WTC11 (cell line): Measurements from ENCODE around the gene SCD5. TPM values are rescaled to one million over a fixed set of nuclear protein-coding genes. Genes with fewer than 3 reads are reported as not detected.

ENCODE experiments used
- ATAC-seq: fragments of 200-7000 bp; cut with Tn5 transposase; 2 replicates; pipeline ENCODE4 v1.10.0; 2021; ENCODE audit warnings: mild to moderate bottlenecking, moderate library complexity
- CTCF ChIA-PET: fragments of 300-600 bp; sonication (Branson Sonifier 250); formaldehyde crosslinking; loops from one replicate; lab custom pipeline; 2021; ENCODE audit warnings: antibody characterized with exemption; lab: Charles Lee
- POLR2A ChIA-PET: fragments of 350-600 bp; sonication (Branson Sonifier 250); formaldehyde crosslinking; loops from one replicate; lab custom pipeline; 2021; ENCODE audit warnings: antibody characterized with exemption; lab: Charles Lee
- DNase-seq: peaks from one replicate; pipeline ENCODE4 v3.0.0; 2021; ENCODE audit warnings: low spot score
- H3K27ac Mint-ChIP-seq: 2 replicates; pipeline ENCODE4 v1.8.0; 2021; ENCODE audit warnings: mixed read lengths
- H3K27me3 Mint-ChIP-seq: 2 replicates; pipeline ENCODE4 v1.8.0; 2021; ENCODE audit warnings: low read depth, mild to moderate bottlenecking, moderate library complexity, mixed read lengths
- H3K36me3 Mint-ChIP-seq: 2 replicates; pipeline ENCODE4 v1.8.0; 2021; ENCODE audit warnings: mixed read lengths
- H3K4me1 Mint-ChIP-seq: 2 replicates; pipeline ENCODE4 v1.8.0; 2022; ENCODE audit warnings: mixed read lengths
- H3K4me3 Mint-ChIP-seq: 2 replicates; pipeline ENCODE4 v1.8.0; 2021; ENCODE audit warnings: mild to moderate bottlenecking, moderate library complexity, mixed read lengths
- H3K9me3 Mint-ChIP-seq: 2 replicates; pipeline ENCODE4 v1.8.0; 2021; ENCODE audit warnings: mixed read lengths
- AR ChIP-seq: fragments of 250-450 bp; sonication (Bioruptor Pico); IDR thresholded peaks from 2 replicates; pipeline ENCODE4 v1.9.0; 2021; ENCODE audit warnings: mild to moderate bottlenecking
- ARID4B ChIP-seq: sonication (generic); formaldehyde crosslinking; IDR thresholded peaks from 2 replicates; pipeline ENCODE4 v1.8.0; 2023; ENCODE audit warnings: missing genetic modification reagents, mild to moderate bottlenecking, borderline replicate concordance
- CBFB ChIP-seq: sonication (generic); formaldehyde crosslinking; IDR thresholded peaks from 2 replicates; pipeline ENCODE4 v1.8.1; 2022; ENCODE audit warnings: mild to moderate bottlenecking, low read depth, missing genetic modification reagents
- CTCF ChIP-seq: fragments of 200-600 bp; IDR thresholded peaks from 2 replicates; pipeline ENCODE4 v1.8.0; 2022; ENCODE audit warnings: antibody characterized with exemption
- ELF4 ChIP-seq: sonication (generic); formaldehyde crosslinking; IDR thresholded peaks from 2 replicates; pipeline ENCODE4 v1.8.1; 2022; ENCODE audit warnings: low read depth, mild to moderate bottlenecking, moderate library complexity, missing genetic modification reagents
- ETV6 ChIP-seq: sonication (generic); formaldehyde crosslinking; IDR thresholded peaks from 2 replicates; pipeline ENCODE4 v1.8.1; 2022; ENCODE audit warnings: mild to moderate bottlenecking, missing genetic modification reagents
- FOXK1 ChIP-seq: sonication (generic); formaldehyde crosslinking; IDR thresholded peaks from 2 replicates; pipeline ENCODE4 v1.8.0; 2022; ENCODE audit warnings: mild to moderate bottlenecking, moderate library complexity, missing genetic modification reagents
- HMGXB4 ChIP-seq: sonication (generic); formaldehyde crosslinking; IDR thresholded peaks from 2 replicates; pipeline ENCODE4 v1.8.1; 2023; ENCODE audit warnings: mild to moderate bottlenecking, moderate library complexity, missing genetic modification reagents
- IRF2 ChIP-seq: sonication (generic); formaldehyde crosslinking; IDR thresholded peaks from 2 replicates; pipeline ENCODE4 v1.8.0; 2022; ENCODE audit warnings: low read depth, missing genetic modification reagents, borderline replicate concordance
- NFATC4 ChIP-seq: fragments of 250-450 bp; sonication (Bioruptor Pico); IDR thresholded peaks from 2 replicates; pipeline ENCODE4 v1.9.0; 2021; ENCODE audit warnings: mild to moderate bottlenecking
- NR3C1 ChIP-seq: sonication (generic); formaldehyde crosslinking; conservative IDR thresholded peaks from 2 replicates; pipeline ENCODE4 v1.8.1; 2023; ENCODE audit warnings: low read depth, mild to moderate bottlenecking, missing genetic modification reagents
- SMAD4 ChIP-seq: sonication (generic); formaldehyde crosslinking; IDR thresholded peaks from 2 replicates; pipeline ENCODE4 v1.8.0; 2022; ENCODE audit warnings: mild to moderate bottlenecking, missing genetic modification reagents
- SP1 ChIP-seq: sonication (generic); formaldehyde crosslinking; conservative IDR thresholded peaks from 2 replicates; pipeline ENCODE4 v1.8.1; 2022; ENCODE audit warnings: missing genetic modification reagents
- TEAD1 ChIP-seq: sonication (generic); formaldehyde crosslinking; IDR thresholded peaks from 2 replicates; pipeline ENCODE4 v1.8.0; 2022; ENCODE audit warnings: mild to moderate bottlenecking, missing genetic modification reagents
- TEAD4 ChIP-seq: sonication (generic); formaldehyde crosslinking; IDR thresholded peaks from 2 replicates; pipeline ENCODE4 v1.8.0; 2022; ENCODE audit warnings: mild to moderate bottlenecking, missing genetic modification reagents
- ZNF121 ChIP-seq: sonication (generic); formaldehyde crosslinking; IDR thresholded peaks from 2 replicates; pipeline ENCODE4 v1.8.0; 2023; ENCODE audit warnings: missing genetic modification reagents
- ZNF232 ChIP-seq: sonication (generic); formaldehyde crosslinking; IDR thresholded peaks from 2 replicates; pipeline ENCODE4 v1.8.0; 2022; ENCODE audit warnings: mild to moderate bottlenecking, missing genetic modification reagents
- total RNA-seq: library from RNA; stranded (reverse); gene quantifications from 3 replicates; pipeline ENCODE4 v1.2.3, GENCODE V29; 2021

Gene SCD5
- total RNA-seq, 1 experiment from 2014 or later = 6.3 TPM

GRCh38 chr4:82741188-82741587 is 57.4 kb downstream of the SCD5 start (continued):
- TF ChIP-seq AR (CRISPR knock-in tag) (no peak), FOXK1 (CRISPR knock-in tag) (no peak), CBFB (CRISPR knock-in tag) (no peak), ETV6 (CRISPR knock-in tag) (no peak), ZNF232 (no peak), TEAD4 (CRISPR knock-in tag) (no peak), CTCF (no peak), NR3C1 (no peak), ARID4B (CRISPR knock-in tag) (no peak), NFATC4 (no peak), ZNF121 (CRISPR knock-in tag) (no peak), IRF2 (CRISPR knock-in tag) (no peak)

- ChIA-PET CTCF (interaction anchor here (0.5 to 6.5 kb wide), 68 partner anchors 8 to 464 kb away, joined by 3 to 49 read pairs (median 4); partner anchors contain the start of genes SCD5 and THAP9), POLR2A (no interaction called here)
- H3K36me3 Mint-ChIP-seq = no peaks in the 10 kb centered on the region
- H3K27me3 Mint-ChIP-seq = no peaks in the 10 kb centered on the region
- no peaks in the 10 kb centered on the region for H3K9me3 Mint-ChIP-seq
- DNase-seq (peak; percentile 94), ATAC-seq (peak; percentile 98)
- TF ChIP-seq HMGXB4 (CRISPR knock-in tag) (peak; percentile 70; the same call in 1 of the 2 replicates), CTCF (peak; percentile 100), SP1 (CRISPR knock-in tag) (peak; percentile 36), ELF4 (CRISPR knock-in tag) (no peak), ETV6 (CRISPR knock-in tag) (0 out of 2 replicates have a peak, but pooled peaks have one; percentile 26), SMAD4 (CRISPR knock-in tag) (no peak), TEAD1 (CRISPR knock-in tag) (peak; percentile 31; the same call in 1 of the 2 replicates)
- H3K4me3 Mint-ChIP-seq = peak overlapping the region; percentile 36; the same call in 1 of the 2 replicates
- H3K4me1 Mint-ChIP-seq = peaks cover 5% of the 10 kb centered on the region
- no peak overlapping the region for H3K27ac Mint-ChIP-seq
Measured at GRCh38 chr4:82739287-82740190, 59.1 kb downstream of the SCD5 start.
